ENCODE measurements around the gene NOC2L. TPM values are rescaled to one million over a fixed set of nuclear protein-coding genes. Genes with fewer than 3 reads are reported as not detected.
A peak's percentile ranks its signal among the peaks of the same experiment; 100 is the strongest.

NOC2L gene
- total and polyA plus RNA-seq, 10 donors, result 26.2 to 73.4 (median 45.9) TPM

DNA sequence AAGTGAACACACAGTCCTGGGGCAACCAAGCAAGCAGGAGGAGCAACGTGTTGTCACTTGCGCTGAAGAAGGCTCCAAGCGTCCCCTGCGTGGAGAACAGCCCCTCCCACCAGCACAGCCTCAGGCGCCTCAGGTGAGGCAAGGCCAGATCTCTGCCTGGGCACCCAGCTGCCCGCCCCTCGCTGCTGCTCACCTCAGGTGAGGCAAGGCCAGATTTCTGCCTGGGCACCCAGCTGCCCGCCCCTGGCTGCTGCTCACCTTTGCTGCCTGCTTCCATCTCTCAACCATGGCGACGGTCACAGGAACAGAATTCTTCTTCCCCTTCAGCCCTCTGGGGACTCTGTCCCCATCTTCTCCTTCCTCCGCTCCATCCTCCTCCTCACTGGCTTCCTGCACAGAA, 2.4 kb downstream of the NOC2L start:
- no peak for DNase-seq

DNA sequence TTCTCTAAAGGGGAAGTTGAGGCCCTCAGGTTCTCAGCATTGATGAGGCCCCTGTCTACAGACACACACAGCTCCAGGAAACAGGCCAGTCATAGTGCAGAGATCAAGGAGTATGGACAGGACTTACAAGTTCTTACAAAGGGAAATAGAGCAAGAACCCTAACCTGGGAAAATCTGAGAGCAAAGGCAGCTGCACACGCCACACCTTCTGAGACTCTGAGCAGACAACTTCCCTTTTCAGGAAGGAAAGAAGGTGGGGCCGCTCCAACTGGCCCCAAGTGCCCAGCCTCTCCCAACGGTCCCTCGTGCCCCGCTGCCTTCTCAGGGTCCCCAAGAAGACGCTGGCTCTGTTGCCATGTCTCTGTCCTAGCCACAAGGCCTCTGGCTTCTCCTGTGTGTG, 3.6 kb downstream of the NOC2L start:
- 30 to 62% (median 42%) methylated on average over 6 of the region's 6 CpGs for WGBS, 5 donors
- no peaks in the 10 kb centered on the region for H3K9me3 ChIP-seq
- DNase-seq, result no peak
- peaks cover 0 to 6% (median 0%) of the 10 kb centered on the region in 7 donors for H3K27me3 ChIP-seq (replicated peaks in 1 of 7)
- H3K27ac ChIP-seq, result no peak overlapping the region
- peaks cover 5 to 70% (median 63%) of the 10 kb centered on the region in 6 donors for H3K36me3 ChIP-seq
- intact Hi-C loops (cut with DNase I; ENCODE audit: low total_unique reads), result no loop called here
- H3K4me1 ChIP-seq, result peaks cover 8 to 64% (median 39%) of the 10 kb centered on the region in 6 donors
- TF ChIP-seq, protein P1, sequence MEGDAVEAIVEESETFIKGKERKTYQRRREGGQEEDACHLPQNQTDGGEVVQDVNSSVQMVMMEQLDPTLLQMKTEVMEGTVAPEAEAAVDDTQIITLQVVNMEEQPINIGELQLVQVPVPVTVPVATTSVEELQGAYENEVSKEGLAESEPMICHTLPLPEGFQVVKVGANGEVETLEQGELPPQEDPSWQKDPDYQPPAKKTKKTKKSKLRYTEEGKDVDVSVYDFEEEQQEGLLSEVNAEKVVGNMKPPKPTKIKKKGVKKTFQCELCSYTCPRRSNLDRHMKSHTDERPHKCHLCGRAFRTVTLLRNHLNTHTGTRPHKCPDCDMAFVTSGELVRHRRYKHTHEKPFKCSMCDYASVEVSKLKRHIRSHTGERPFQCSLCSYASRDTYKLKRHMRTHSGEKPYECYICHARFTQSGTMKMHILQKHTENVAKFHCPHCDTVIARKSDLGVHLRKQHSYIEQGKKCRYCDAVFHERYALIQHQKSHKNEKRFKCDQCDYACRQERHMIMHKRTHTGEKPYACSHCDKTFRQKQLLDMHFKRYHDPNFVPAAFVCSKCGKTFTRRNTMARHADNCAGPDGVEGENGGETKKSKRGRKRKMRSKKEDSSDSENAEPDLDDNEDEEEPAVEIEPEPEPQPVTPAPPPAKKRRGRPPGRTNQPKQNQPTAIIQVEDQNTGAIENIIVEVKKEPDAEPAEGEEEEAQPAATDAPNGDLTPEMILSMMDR (IDR thresholded peaks at IDR 0.05 in 8 of 11, conservative IDR thresholded peaks at IDR 0.05 in 3 of 11), result no peak
- no peak for TF ChIP-seq POLR2AphosphoS5 (IDR thresholded peaks at IDR 0.05)
- TF ChIP-seq POLR2A (IDR thresholded peaks at IDR 0.05), result no peak
- no peak overlapping the region for H3K4me3 ChIP-seq

More for the DNA sequence above, 2.4 kb downstream of the NOC2L start:
- Histone ChIP-seq H3K9me3 (no peaks in the 10 kb centered on the region), H3K4me3 (no peak overlapping the region), H3K4me1 (peaks cover 13 to 65% (median 48%) of the 10 kb centered on the region in 6 donors), H3K27me3 (replicated peaks in 1 of 7) (peaks cover 0 to 13% (median 0%) of the 10 kb centered on the region in 7 donors), H3K27ac (no peak overlapping the region), H3K36me3 (peaks cover 5 to 59% (median 52%) of the 10 kb centered on the region in 6 donors)
- TF ChIP-seq, protein P1 (IDR thresholded peaks at IDR 0.05 in 8 of 11, conservative IDR thresholded peaks at IDR 0.05 in 3 of 11), result no peak
- TF ChIP-seq POLR2AphosphoS5 (IDR thresholded peaks at IDR 0.05) (no peak), POLR2A (IDR thresholded peaks at IDR 0.05) (no peak)
- 90 to 97% (median 93%) methylated on average over 4 to 11 of the region's 11 CpGs for WGBS, 5 donors
- intact Hi-C loops (cut with DNase I; ENCODE audit: low total_unique reads), result no loop called here

DNA sequence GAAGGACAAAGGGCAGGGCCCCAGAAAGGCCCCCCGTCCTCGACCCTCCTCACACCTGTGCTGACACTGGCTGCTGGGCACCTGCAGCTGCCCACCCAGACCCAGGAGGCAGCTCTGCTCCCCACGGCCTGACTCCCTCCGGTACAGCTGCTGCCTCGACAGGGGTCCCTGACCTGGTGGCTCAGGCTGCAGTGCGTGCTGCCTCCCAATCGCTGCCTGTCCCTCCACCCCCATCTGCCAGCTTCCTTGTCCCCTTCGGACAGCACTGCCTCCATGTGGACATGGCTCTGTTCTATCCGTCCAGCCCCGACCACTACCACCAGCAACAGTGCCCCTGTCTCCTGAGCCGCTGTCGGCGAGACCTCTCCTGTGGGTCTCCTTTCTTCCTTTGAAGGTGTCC, 4.1 kb downstream of the NOC2L start:
- no peak overlapping the region for H3K27ac ChIP-seq
- peak in 1 of 3 donors; percentile 14 for TF ChIP-seq POLR2AphosphoS5 (IDR thresholded peaks at IDR 0.05)
- TF ChIP-seq, protein P1 (IDR thresholded peaks at IDR 0.05 in 8 of 11, conservative IDR thresholded peaks at IDR 0.05 in 3 of 11), result no peak
- no peak for TF ChIP-seq POLR2A (IDR thresholded peaks at IDR 0.05)
- H3K4me1 ChIP-seq, result peaks cover 8 to 59% (median 36%) of the 10 kb centered on the region in 6 donors
- no peak for DNase-seq
- WGBS, 5 donors, result 83 to 97% (median 91%) methylated on average over 13 of the region's 13 CpGs
- intact Hi-C loops (cut with DNase I; ENCODE audit: low total_unique reads), result no loop called here
- no peak overlapping the region for H3K4me3 ChIP-seq
- H3K9me3 ChIP-seq, result no peaks in the 10 kb centered on the region
- H3K27me3 ChIP-seq (replicated peaks in 1 of 7), result peaks cover 0 to 6% (median 0%) of the 10 kb centered on the region in 7 donors
- peaks cover 5 to 76% (median 69%) of the 10 kb centered on the region in 6 donors for H3K36me3 ChIP-seq

DNA sequence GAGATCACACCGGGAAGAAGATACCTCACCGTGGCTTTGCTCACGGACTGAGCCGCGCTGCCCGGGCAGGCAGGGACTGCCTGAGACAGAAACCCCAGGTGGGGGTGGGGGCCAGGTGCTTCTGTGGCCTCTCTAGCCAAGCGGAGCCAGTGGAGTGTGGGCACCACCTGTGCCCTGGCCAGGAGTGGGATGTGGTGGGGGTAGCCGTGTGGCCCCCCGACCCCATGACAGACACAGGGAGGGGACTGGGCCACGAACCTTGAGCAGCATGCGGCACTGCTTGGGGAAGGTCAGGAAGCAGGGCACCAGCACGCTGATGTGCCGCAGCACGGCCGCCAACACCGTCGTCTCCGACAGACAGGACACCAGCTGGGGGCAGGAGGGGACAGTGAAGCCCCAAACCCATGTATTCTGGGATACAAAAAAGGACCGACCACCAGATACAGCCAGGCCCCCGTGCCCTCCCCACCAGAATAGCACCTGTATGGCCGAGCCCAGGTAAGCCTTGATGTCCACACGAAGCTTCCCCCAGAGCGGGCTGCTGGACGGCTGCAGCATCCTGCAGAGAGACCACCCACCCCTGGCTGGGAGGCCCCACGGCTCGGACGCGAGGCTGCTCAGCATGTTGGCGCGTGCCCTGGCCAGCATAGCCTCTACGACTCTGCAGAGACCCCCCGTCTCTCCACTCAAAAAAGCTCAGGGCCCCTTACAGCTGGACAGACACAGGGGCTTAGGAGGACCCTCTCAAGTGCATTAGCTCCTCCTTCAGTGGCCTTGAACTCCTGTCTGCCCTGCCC, 5.3 kb downstream of the NOC2L start:
- no peaks in the 10 kb centered on the region for H3K27me3 ChIP-seq (replicated peaks in 1 of 7)
- peaks cover 8 to 49% (median 26%) of the 10 kb centered on the region in 6 donors for H3K4me1 ChIP-seq
- H3K36me3 ChIP-seq, result peaks cover 5 to 88% (median 81%) of the 10 kb centered on the region in 6 donors
- WGBS, 5 donors, result 85 to 91% (median 91%) methylated on average over 21 to 32 of the region's 32 CpGs
- no peak overlapping the region for H3K27ac ChIP-seq
- no peaks in the 10 kb centered on the region for H3K9me3 ChIP-seq
- TF ChIP-seq, protein P1 (IDR thresholded peaks at IDR 0.05 in 8 of 11, conservative IDR thresholded peaks at IDR 0.05 in 3 of 11), result no peak
- TF ChIP-seq POLR2AphosphoS5 (IDR thresholded peaks at IDR 0.05) (no peak), POLR2A (IDR thresholded peaks at IDR 0.05) (no peak)
- H3K4me3 ChIP-seq, result no peak overlapping the region
- intact Hi-C loops (cut with DNase I; ENCODE audit: low total_unique reads), result no loop called here
- no peak for DNase-seq

Measured in spleen (tissue), 11 donors.